ENCODE measurements around the gene MYL5.

- TF ChIP-seq CTCF (IDR thresholded peaks at IDR 0.05): no peak
- TF ChIP-seq POLR2AphosphoS5 (IDR thresholded peaks at IDR 0.05): no peak
- no peak for TF ChIP-seq POLR2A (IDR thresholded peaks at IDR 0.05)
Observed at GRCh38 chr4:673349-674091, 822 bp upstream of the MYL5 start.

All from breast epithelium (tissue), 3 donors.